IPS-15b (cell line): ENCODE data around the gene TTLL11.
A peak's percentile ranks its signal among the peaks of the same experiment; 100 is the strongest.

Source experiments
- H3K27me3 ChIP-seq: one replicate; pipeline ENCODE4 v1.6.1; 2013; ENCODE audit warnings: low read length; ENCODE audit not compliant: control insufficient read depth, insufficient read depth
- H3K36me3 ChIP-seq: one replicate; pipeline ENCODE4 v1.6.1; 2013; ENCODE audit warnings: low read length; ENCODE audit not compliant: control insufficient read depth, insufficient read depth
- H3K4me1 ChIP-seq: one replicate; pipeline ENCODE4 v1.6.1; 2013; ENCODE audit warnings: mild to moderate bottlenecking, low read length; ENCODE audit not compliant: control insufficient read depth, insufficient read depth
- H3K4me3 ChIP-seq: one replicate; pipeline ENCODE4 v1.5.1; 2013; ENCODE audit warnings: low read depth, low read length
- H3K9ac ChIP-seq: one replicate; pipeline ENCODE4 v1.6.1; 2013; ENCODE audit warnings: low read depth, mild to moderate bottlenecking, low read length
- H3K9me3 ChIP-seq: one replicate; pipeline ENCODE4 v1.6.1; 2013; ENCODE audit warnings: mild to moderate bottlenecking, low read length; ENCODE audit not compliant: control insufficient read depth, insufficient read depth

TTLL11 gene, protein sequence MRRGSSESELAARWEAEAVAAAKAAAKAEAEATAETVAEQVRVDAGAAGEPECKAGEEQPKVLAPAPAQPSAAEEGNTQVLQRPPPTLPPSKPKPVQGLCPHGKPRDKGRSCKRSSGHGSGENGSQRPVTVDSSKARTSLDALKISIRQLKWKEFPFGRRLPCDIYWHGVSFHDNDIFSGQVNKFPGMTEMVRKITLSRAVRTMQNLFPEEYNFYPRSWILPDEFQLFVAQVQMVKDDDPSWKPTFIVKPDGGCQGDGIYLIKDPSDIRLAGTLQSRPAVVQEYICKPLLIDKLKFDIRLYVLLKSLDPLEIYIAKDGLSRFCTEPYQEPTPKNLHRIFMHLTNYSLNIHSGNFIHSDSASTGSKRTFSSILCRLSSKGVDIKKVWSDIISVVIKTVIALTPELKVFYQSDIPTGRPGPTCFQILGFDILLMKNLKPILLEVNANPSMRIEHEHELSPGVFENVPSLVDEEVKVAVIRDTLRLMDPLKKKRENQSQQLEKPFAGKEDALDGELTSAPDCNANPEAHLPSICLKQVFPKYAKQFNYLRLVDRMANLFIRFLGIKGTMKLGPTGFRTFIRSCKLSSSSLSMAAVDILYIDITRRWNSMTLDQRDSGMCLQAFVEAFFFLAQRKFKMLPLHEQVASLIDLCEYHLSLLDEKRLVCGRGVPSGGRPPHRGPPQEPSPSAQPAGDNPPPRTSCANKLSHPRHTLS

DNA sequence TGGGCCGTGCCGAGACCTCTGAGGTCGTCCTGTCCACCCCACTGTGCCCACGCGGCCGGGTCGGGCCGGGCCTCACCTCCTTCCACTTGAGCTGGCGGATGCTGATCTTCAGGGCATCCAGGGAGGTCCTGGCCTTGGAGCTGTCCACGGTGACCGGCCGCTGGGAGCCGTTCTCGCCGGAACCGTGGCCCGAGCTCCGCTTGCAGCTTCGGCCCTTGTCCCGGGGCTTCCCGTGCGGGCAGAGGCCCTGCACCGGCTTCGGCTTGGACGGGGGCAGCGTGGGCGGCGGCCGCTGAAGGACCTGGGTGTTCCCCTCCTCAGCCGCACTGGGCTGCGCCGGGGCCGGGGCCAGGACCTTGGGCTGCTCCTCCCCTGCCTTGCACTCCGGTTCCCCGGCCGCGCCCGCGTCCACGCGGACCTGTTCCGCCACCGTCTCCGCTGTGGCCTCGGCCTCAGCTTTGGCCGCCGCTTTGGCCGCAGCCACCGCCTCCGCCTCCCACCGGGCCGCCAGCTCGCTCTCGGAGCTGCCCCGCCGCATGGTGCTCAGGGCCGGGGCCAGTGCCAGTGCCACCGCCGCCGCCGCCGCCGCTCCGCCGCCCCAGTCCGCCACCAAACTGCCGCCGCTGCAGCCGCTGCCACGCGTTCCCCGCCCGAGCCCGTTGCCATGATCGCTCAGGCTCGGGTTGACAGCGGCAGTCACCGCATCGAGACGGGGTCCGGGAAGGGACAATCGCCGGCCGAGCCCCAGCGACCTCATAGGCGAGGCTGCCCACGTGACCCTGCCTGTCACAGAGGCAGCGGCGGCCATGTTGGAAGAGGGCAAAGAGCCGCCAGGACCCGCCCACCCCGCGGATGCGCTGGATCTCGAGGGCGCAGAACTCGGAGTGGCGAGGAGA lies at the start of gene TTLL11:
Gene TTLL11 (minus strand): TSS at position 698 of the 896 bp plus-strand sequence. CDS start 160 bp downstream, at position 538.
- Histone ChIP-seq H3K4me1 (no peaks in the 10 kb centered on the region), H3K27me3 (peaks cover 31% of the 10 kb centered on the region), H3K9ac (no peak within 1 kb of the TSS), H3K4me3 (peak within 1 kb of the TSS; percentile 91), H3K36me3 (no peaks in the 10 kb centered on the region), H3K9me3 (no peaks in the 10 kb centered on the region)

DNA sequence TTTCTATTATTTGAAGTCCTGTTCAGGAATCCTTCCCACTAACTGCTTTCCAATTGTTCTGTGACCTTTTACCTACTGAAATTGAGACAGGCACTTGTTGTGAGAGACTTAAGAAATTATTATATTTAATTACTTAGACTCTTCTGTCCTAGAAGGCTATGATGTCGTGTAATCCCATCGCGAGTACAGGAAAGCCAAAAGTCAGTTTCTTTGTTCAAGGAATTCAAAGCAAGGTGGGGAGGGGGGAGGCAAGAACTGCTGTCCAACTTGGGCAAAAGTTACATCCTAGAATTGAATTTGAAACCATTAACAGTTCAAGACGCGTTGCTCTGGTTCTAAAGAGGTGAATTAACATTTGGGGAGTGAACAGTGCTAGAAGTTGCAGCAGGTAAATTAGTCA lies 48.6 kb upstream of the TTLL11 start:
- peaks cover 1% of the 10 kb centered on the region for H3K36me3 ChIP-seq
- H3K9ac ChIP-seq: no peak overlapping the region
- H3K4me3 ChIP-seq: no peak overlapping the region
- peaks cover 3% of the 10 kb centered on the region for H3K4me1 ChIP-seq
- H3K9me3 ChIP-seq: no peaks in the 10 kb centered on the region
- no peaks in the 10 kb centered on the region for H3K27me3 ChIP-seq

DNA sequence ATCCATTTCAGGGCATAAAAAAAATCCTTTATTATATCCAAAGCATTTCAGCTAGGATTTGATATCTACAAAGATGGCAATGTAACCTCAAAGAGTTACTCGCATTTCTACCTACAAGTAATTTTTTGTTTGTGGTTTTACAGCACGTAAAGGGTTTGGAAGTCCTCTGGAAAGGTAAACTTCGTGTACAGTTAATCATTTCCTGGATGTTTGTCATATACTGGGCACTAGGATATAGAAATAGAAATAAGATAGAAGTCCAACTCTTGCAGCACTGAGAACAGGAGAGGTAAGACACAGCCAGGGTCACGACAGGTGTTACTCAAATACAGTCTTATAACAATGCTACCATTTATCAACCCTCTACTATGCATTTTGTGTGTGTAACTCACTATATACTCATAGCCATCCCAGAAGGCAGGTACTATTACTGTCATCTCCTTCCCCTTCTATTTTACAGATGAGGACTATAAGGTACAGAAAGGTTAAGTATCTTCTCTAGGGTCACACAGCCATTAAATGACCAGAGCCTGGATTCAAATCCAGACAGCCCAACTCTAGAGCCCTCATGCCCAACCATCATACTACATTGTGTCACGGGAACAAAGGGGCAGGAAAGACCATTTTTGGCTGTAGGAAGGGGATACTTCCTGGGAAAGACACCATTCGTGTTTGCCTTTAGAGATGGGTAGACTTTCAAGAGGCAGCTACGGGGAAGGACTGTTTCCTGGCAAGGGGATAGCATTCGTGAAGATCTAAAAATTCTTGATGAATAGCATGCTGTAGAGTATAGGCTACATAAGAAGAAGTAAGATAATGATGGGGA lies 47.5 kb upstream of the TTLL11 start:
- H3K4me1 ChIP-seq: peaks cover 3% of the 10 kb centered on the region
- no peak overlapping the region for H3K4me3 ChIP-seq
- H3K36me3 ChIP-seq: no peaks in the 10 kb centered on the region
- no peak overlapping the region for H3K9ac ChIP-seq
- no peaks in the 10 kb centered on the region for H3K9me3 ChIP-seq
- H3K27me3 ChIP-seq: no peaks in the 10 kb centered on the region

DNA sequence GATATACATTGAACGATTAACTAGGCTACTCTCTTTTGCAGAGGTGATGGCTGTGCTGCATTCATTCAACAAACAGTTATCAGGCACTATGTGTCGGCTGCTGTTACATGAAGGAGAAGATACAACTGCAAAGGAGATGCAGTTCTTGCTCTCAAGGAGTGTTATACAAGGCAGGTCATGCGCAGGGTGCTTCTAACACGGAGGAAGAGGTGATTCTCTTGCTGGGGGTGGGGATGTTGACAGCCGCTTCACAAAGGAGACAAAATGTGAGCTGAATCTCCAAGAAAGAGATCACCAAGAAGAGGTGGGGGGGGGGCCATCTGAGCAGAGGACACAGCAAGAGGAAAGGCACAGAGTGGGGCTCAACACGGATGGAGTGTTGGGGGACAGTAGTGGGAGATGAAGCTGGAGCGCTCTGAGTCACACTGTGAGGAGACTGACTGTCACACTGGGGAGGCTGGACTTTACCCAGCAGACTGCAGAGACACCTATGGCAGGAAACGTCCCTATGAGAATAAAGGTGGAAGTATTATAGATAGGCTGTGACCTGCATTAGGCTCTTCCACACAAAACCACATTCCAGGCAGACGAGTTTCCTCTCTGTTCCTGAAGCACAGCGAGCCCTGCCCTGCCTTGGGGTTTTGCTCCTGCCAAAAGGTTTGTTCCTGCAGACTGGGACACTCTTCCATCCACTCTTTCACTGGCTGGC lies 45.6 kb upstream of the TTLL11 start:
- Histone ChIP-seq H3K9ac (no peak overlapping the region), H3K4me3 (no peak overlapping the region), H3K36me3 (no peaks in the 10 kb centered on the region), H3K27me3 (peaks cover 11% of the 10 kb centered on the region), H3K9me3 (no peaks in the 10 kb centered on the region), H3K4me1 (peaks cover 15% of the 10 kb centered on the region)

DNA sequence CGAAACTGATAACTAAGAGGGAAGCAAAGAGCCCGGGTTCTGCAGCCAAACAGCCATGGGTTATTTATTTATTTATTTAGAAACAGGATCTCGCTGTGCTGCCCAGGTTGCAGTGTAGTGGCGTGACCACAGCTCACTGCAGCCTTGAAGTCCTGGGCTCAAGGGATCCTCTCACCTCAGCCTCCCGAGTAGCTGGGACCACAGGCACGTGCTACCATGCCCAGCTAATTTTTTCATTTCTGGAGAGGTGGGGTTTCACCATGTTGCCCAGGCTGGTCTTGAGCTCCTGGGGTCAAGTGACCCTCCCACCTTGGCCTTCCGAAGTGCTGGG lies 42.4 kb upstream of the TTLL11 start:
- Histone ChIP-seq H3K36me3 (no peaks in the 10 kb centered on the region), H3K27me3 (peaks cover 39% of the 10 kb centered on the region), H3K9ac (no peak overlapping the region), H3K4me1 (peaks cover 18% of the 10 kb centered on the region), H3K9me3 (no peaks in the 10 kb centered on the region), H3K4me3 (no peak overlapping the region)

DNA sequence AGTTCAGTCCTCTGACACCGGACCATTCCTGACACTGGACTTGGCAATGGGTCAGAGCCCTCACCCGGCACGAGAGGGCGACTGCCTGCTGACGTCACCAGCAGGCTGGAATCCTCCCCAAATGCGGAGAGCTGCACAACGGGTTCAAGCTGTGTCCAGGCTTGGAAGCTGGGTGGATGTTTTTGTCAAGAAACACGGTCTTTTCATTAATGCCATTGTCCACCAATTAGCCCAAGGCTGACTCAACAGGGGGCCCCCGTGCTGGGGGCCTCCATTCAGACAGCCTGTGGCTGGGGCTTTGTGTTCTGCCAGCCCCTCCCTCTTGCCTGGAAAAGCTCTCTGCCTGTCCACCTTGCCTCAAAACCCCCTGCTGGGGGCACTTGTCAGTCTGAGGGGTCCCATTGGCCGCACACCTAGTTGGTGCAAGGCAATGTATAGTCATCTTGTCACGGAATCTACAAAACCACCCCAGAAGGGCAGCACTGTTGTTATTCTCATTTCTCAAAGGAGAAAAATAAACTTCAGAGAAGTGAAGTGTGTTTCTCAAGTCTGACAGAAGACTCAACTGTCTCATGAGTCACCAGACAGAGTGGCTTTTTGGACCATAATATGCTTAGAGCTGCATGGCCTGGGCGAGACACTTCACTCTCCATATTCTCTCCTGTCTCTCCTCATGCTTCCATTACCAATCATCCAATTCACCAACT lies 41.9 kb upstream of the TTLL11 start:
- Histone ChIP-seq H3K9ac (no peak overlapping the region), H3K36me3 (no peaks in the 10 kb centered on the region)

DNA sequence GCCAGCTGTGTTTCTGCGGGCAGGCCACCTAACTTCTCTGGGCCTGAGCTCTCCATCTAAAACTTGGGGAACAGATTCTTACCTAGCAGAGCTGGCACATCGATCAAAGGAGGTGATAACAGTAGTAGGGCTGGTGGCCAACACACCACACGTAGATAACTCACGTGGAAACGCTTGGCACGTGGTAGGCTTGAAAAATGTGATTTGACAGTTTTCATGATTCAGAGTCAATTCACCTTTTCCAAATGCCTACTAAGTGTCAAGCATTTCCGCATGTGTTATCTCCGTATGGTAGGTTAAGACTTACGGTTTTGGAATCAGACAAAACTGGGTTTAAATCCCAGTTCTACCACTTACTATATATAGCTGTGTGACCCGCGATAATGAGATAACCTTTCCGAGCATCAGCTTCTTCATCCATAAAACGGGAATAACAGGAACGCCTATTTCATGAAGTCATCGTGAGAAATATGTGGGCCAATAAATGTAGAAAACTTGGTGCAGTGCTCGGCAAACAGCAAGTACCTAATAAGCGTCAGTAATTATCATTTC lies 41.0 kb upstream of the TTLL11 start:
- Histone ChIP-seq H3K9ac (no peak overlapping the region), H3K4me1 (peaks cover 18% of the 10 kb centered on the region), H3K4me3 (no peak overlapping the region), H3K36me3 (no peaks in the 10 kb centered on the region), H3K9me3 (no peaks in the 10 kb centered on the region), H3K27me3 (peaks cover 54% of the 10 kb centered on the region)

More for the DNA sequence above, 41.9 kb upstream of the TTLL11 start:
- Histone ChIP-seq H3K9me3 (no peaks in the 10 kb centered on the region), H3K4me1 (peaks cover 18% of the 10 kb centered on the region), H3K27me3 (peaks cover 44% of the 10 kb centered on the region), H3K4me3 (no peak overlapping the region)

DNA sequence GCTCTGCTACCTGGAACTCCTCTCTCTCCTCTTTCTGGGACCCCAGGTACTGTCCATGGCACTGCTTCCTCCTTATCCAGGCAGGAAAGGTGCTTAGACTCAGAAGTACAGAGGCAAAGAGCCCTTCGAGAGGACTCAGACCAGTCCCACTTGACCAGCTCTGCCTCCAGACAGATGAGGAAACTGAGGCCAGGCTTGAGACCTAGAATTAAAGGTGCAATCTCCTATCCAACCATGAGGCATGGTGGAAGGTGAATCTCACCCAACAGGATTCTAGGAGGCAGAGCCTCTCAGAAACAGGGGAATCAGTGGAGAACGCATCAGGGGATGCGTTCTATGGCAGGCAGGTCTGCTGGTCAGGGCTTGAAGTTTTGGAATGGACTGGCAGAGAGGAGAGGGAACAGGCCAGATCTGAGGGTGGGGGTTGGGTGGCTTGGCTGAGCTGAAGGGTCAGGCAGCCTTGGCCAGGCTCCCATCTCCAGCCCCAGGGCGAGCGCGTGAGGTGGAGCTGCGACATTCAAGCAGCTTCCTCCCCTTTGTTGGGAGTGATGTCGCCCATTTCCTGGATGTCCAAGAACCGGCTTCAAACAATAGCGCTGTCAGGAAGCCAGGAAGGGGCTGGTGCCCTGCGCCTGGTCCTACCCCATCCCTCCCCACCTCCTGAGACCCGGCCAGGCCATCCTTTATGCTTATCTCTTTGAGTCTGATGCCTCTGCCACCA lies 40.3 kb upstream of the TTLL11 start:
- Histone ChIP-seq H3K4me3 (no peak overlapping the region), H3K4me1 (peaks cover 16% of the 10 kb centered on the region), H3K27me3 (peaks cover 59% of the 10 kb centered on the region), H3K36me3 (no peaks in the 10 kb centered on the region), H3K9ac (no peak overlapping the region), H3K9me3 (no peaks in the 10 kb centered on the region)

DNA sequence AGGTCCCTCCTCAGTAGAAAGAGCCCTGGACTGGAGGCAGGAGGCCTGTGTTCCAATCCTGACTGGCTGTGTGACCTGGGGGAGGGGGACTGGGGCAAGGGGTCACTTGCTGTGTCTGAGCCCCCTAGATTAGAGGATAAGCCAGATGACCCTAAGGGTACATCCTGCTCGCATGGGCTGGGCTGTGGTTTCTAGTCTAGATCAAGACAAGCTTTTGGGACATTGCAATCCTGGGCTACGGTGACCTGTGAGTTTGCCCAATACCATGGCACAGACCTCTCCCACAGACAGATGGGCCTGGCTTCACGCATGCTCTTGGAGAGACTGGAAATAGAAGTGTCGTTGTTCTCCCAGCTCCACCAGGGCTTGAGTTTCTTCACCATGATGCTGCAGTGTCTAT lies 39.4 kb upstream of the TTLL11 start:
- Histone ChIP-seq H3K9ac (no peak overlapping the region), H3K4me1 (peaks cover 15% of the 10 kb centered on the region), H3K27me3 (peaks cover 62% of the 10 kb centered on the region), H3K9me3 (no peaks in the 10 kb centered on the region), H3K4me3 (no peak overlapping the region), H3K36me3 (no peaks in the 10 kb centered on the region)
